Activated CD8-positive, alpha-beta memory T cell treated with anti-CD3 and anti-CD28 coated beads, Interleukin-2, amount 50 U/mL, for 48 hours (primary cell): ENCODE data around the gene CYLD.

Experiments used
- DNase-seq: peaks from one replicate; pipeline ENCODE4 v3.0.0-alpha.2; 2020

The CYLD gene

GRCh38 chr16:50791522-50791921 is 49.6 kb downstream of the CYLD start:
- DNase-seq = no peak

GRCh38 chr16:50796829-50797228 is 54.9 kb downstream of the CYLD start:
- DNase-seq = no peak

DNA sequence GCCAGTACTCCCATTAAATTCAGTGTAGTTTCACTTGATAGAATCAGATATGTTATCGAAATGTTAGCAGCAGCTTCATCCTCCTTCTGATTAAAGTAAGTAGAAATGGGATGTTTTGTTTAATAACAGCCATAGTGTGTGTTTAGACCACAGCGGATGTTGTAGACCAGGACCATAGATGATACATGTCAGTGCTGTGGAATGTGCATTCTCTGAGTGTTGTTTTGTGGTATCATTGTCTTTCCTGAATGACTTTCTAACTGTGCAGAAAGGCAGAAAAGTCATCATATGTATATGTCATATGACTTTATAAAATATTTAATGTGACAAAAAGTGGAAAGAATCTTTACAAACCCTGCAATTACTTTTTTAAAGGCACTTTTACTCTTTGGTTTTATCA is 55.6 kb downstream of the CYLD start:
- no peak for DNase-seq

GRCh38 chr16:50800074-50800473 is 58.2 kb downstream of the CYLD start:
- DNase-seq = no peak

GRCh38 chr16:50801036-50801435 is 59.1 kb downstream of the CYLD start:
- DNase-seq = no peak

DNA sequence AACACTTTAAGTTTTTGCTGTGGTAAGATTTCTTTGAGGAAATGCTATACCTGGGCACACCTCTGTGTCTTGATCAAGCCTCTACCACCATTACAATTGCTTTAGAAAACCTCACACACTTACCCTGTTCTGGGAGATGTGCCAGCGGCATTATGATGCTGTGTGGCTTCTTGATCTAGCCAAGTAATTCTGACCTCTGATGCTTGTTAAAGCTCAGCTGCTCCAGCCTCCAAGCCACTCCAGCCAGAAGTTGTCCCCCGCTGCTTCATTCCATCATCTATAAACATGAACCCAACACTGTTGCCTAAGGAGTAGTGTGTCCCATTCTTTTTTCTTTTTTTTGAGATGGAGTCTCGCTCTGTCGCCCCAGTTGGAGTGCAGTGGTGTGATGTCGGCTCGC is 60.1 kb downstream of the CYLD start:
- no peak for DNase-seq

DNA sequence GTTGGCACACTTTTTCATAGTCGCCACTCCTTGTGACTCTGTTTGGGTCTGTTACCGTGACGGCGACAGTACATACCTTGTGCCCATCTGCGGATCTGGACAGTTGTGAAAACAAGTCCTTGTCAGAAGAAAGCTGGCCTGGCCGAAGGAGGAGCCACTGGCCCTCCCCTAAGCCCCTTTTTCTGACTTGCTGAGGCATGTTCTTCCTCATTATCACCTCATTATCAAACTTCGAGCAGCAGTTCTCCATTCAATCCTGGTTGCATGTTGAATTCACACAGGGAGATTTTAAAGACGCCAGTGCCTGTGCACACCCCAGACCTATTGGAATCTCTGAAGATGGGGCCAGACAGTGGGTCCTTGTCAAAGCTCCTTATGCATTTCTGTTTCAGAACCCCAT is 61.1 kb downstream of the CYLD start:
- DNase-seq = no peak

- no peak for DNase-seq
These were observed 62.5 kb downstream of the CYLD start for GRCh38 chr16:50804290-50804907.

DNA sequence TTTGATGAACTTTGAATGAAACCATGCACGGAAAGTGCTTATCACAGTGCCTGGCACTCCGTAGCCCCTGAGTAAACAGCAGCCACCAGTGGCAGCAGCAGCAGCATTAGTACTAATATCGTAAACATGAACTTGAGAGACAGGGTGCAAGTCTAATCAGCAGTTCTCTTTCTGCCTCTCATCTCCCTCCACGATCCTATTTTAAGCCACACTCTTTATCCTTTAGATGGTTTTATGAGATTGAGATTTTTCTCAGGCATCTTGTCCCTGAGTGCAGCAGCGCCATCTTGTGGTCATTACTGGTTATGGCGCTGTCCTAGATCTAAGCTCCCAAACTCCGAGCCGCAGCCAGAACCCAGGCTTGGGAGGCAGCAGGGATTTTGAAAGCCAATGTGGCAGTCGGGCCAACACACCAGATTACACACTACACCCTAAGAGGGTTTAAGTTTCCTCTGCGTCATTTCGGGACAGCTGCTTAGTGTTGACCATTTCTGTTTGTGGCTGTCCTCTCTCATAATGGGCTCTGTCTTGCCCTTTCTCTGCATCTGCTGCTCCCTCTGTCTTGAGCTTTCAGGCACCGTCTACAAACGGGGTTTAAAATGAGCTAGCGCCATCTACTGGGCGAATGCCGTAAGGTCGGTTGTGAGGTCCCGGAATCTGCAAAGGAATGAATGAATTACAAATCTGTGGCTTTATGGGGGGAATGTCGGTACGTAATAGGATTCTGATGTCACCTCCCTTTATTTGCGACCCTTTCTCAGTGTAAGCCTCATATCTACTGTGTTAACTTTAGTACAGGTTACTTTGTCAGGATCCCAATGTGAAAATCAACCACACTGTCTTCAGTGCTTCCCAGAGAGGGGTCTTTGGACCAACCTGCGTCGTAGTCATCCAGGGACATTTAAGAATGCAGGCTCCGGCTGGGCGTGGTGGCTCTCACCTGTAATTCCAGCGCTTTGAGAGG is 64.5 kb downstream of the CYLD start:
- DNase-seq = peak; percentile 91

DNA sequence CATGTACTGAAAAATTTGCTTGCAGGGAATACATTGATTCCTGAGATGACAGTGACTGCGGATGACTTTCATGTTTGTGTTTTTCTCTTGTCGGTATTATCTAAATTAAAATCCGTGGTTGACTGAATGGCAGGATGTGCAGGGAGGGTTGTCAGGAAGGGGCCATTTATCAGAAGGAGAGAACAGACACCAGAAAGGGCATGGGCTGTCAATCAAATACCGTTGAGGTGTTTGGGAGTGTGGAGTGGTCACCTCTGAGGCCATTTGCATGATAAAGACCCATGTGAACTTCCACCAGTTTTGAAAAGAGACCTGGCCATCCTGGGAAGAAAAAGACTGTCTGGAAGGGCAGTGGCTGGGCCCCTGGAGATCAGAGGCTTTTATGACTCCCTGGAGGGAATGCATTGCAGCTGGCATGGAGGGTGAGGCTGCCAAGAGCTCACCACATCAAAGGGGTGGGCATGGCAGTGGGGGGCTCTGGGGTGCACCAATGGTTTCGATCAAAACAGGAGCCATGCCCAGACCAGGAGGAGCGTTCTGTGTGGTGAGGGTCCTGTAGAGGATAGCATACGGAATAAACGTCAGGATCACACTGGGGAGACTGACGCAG is 67.1 kb downstream of the CYLD start:
- DNase-seq = no peak

DNA sequence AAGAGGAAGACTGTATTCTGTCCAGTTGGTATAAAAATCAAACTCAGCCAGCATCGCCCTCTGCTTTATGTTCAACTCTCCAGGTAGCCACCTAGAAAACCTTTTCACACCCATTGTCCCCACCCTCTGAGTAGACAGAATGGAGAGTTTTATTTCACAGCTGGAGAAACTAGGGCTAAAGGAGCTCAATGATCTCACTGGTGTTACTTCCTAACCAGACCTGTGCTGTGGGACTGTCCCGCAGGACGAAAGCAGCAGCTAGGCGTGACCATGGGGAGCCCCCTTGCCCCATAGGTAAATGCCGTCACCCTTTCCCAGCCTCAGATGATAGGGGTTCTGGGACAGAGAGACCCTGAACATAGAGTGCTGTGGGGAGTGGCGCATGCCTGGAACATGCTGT is 67.7 kb downstream of the CYLD start:
- no peak for DNase-seq

DNA sequence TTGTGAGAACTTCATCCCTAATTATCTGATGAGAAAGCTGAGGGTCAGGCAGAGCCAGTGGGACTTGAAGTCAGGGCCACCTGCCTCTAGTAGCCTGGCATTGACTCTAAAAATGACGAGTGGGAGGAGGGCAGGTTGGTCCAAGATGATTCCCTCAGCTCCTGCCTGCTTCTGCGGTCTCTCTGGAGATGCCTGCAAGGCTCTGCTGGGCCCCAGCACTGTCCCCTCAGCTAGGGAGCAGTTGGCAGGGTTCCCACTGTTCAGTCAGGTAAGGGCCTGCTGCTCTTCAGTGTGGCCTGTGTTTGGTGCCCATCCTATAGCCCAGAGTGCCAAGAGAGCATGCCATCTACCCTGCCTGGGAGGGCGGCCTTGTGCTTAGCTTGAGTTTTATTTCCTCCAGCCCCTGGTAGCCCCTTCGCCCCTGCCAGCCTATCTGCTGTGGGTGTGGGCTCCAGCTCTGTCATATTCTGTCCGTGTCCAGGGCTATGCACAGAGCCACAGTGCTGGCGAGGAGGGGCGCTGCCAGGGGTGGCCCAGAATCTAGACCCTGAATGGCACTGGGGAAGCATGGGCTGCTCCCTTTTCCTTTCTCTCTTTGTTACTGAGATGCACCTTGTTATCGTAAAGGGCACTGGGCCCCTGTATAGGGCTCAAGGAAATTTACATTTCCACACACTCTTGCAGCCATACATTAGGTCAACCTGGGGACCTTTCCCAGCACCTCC is 68.5 kb downstream of the CYLD start:
- no peak for DNase-seq

GRCh38 chr16:50812046-50812445 is 70.2 kb downstream of the CYLD start:
- no peak for DNase-seq

GRCh38 chr16:50812876-50813466 is 71.1 kb downstream of the CYLD start:
- no peak for DNase-seq

- no peak for DNase-seq
These were observed 72.2 kb downstream of the CYLD start for GRCh38 chr16:50814052-50814451.

GRCh38 chr16:50814541-50814940 is 72.7 kb downstream of the CYLD start:
- DNase-seq = no peak

GRCh38 chr16:50815382-50815781 is 73.5 kb downstream of the CYLD start:
- no peak for DNase-seq

- DNase-seq = no peak
These were observed 75.1 kb downstream of the CYLD start for GRCh38 chr16:50816901-50817555.

DNA sequence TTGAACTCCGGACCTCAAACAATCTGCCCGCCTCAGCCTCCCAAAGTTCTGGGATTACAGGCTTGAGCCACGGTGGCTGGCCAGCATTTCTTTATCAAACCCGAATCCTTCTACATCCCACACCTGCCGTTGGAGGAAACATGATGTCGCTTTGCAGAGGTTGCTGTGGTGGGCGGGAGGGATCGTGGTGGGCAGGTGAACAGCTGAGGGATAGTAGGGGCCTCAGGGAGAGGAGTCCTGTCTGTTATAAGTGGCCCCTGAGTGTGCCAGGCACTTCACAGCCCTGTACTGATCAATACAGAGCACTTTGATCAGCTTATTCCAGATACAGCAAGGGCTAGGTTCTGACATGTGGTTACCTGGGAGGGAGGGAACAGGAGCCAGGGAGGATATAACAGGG is 76.5 kb downstream of the CYLD start:
- DNase-seq = no peak

DNA sequence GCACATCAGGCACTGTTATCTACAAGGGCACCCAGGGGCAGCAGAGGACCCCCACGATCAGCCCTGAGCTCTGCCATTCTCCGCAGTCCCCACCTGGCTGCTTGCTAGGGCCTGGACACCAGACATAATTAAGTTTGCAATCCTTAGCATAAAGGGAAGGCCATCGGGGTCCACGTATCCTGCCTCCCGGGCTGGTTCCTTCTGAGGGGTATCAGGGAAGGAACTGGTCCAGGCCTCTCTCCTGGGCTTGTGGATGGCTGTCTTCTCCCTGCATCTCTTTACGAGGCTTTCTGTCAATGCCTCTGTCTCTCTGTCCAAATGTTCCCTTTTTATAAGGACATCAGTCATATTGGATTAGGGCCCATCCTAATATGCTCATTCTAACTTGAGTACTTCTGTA is 77.8 kb downstream of the CYLD start:
- no peak for DNase-seq

DNA sequence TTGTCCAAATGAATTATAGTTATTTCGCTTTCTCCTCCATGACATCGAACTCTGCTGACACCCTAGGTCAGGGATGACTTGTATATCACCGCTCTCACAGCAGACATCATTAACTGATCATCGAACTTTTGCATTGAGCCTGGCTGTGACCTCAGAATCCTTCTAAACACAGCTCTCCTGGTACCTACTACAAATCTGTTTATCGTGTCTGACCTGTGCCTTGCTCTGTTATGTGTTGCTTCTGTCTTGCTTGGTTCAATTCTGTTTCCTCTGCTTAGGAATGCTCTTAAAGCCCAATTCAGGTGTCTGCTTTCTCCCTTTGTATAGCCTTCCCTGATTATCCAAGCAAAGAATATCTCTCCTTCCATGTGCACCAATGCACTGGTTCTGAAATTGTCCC is 78.3 kb downstream of the CYLD start:
- DNase-seq = no peak

DNA sequence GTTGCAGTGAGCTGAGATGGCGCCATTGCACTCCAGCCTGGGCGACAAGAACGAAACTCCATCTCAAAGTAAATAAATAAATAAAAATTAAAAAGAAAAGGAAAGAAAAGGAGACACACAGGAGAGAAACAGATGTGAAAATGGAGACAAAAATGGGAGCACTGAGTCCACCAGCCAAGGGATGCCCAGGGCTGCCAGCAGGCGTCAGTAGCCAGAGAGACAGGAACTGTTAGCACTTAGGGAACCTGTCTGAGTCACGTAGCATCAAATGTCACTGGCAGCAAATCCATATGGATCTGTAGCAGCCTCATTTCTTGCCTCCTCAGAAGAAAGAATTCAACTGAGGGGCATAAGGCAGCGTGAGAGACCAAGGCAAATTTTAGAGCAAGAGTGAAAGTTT is 79.7 kb downstream of the CYLD start:
- DNase-seq = no peak
